GM12892 (cell line): ENCODE data around the gene NPAS2.

ENCODE experiments used
- DNase-seq: peaks from one replicate; pipeline ENCODE4 v3.0.0; 2011; ENCODE audit not compliant: insufficient read length
- FAIRE-seq: peaks from 2 replicates; lab custom pipeline; 2011; peaks lifted over from hg19 to GRCh38; lab: Jason Lieb, UNC
- POLR2A ChIP-seq: IDR thresholded peaks from 2 replicates; pipeline ENCODE4 v1.6.1; 2011; ENCODE audit warnings: low read depth, low read length, control low read depth
- POLR2AphosphoS5 ChIP-seq: IDR thresholded peaks from 2 replicates; pipeline ENCODE4 v1.6.1; 2011; ENCODE audit warnings: low read depth, low read length, control low read depth
- TAF1 ChIP-seq: IDR thresholded peaks from 2 replicates; pipeline ENCODE4 v1.6.1; 2011; ENCODE audit warnings: low read depth, mild to moderate bottlenecking, control low read depth, low read length, borderline replicate concordance

Gene NPAS2

DNA sequence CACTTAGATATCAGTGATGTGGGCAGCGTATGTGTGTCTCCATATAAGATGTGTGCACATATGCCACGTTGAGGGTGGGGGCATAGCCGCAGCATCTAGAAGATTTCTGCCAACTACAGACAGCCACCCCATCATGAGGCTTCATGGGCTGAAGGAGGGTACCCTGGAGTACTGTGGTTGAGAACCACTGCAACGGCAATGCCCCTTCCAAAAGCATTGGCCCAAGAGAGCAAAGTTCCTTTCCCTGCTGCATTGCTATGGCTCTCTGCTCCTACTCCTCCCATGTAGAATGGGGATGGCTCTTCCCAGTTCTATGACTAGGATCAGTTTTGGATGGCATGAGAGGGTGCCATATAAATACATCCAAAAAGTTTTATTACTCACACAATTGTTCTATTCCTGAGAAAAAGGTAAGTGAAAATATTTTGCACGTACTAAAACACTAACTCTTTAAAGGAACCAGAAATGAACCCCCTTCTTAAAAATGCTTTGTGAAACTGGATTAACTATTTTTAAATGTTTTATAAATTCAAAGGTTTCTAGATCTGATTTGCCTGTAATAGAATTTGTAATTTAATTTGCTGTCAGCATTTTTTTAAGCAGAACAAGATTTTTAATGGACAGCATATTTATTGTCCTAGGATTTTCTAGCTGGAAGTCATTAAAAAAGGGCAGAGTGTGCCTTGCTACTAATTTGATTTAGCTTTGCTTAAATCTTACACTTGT is 177.7 kb downstream of the NPAS2 start:
- DNase-seq (no peak), FAIRE-seq (no peak)

DNA sequence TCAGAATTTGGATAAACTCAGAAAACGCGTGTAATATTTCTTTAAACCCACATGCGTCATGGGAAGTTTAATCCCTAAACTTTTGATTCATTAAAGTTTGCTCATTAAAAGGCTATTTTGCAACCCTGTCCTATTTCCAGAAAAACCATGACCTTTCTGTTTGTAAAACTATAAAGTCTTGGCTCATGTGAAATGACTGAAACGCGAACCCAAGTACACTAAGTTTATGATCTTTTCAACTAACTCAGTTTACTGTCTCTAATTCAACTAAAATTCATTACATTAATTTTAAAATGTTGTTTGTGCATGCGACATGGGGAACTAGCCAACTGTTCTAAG is 178.3 kb downstream of the NPAS2 start:
- no peak for TF ChIP-seq POLR2A
- no peak for TF ChIP-seq TAF1
- TF ChIP-seq POLR2AphosphoS5: no peak
- FAIRE-seq (no peak), DNase-seq (no peak)

More for the DNA sequence above, 177.7 kb downstream of the NPAS2 start:
- TF ChIP-seq POLR2A (no peak), TAF1 (no peak), POLR2AphosphoS5 (no peak)

DNA sequence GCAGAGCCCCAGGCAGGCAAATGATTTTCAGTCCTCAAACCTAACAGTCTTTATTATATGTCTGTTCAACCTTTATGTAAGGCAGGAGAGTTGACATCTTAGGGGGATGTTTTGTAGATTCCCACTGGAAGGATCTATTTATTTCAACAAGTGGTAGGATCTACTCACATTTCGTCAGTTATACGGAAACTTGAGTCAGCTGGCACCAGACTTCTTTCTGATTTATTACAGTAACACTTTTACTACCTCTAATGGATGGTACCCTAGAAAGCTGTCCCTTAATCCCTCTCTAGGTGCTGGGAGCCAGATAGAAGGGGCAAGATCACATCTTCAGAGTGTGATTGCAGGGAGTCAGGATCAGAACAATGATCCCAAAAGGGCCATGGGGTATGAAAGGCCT is 180.1 kb downstream of the NPAS2 start:
- TF ChIP-seq TAF1 (no peak), POLR2AphosphoS5 (no peak), POLR2A (no peak)
- FAIRE-seq (no peak), DNase-seq (no peak)

DNA sequence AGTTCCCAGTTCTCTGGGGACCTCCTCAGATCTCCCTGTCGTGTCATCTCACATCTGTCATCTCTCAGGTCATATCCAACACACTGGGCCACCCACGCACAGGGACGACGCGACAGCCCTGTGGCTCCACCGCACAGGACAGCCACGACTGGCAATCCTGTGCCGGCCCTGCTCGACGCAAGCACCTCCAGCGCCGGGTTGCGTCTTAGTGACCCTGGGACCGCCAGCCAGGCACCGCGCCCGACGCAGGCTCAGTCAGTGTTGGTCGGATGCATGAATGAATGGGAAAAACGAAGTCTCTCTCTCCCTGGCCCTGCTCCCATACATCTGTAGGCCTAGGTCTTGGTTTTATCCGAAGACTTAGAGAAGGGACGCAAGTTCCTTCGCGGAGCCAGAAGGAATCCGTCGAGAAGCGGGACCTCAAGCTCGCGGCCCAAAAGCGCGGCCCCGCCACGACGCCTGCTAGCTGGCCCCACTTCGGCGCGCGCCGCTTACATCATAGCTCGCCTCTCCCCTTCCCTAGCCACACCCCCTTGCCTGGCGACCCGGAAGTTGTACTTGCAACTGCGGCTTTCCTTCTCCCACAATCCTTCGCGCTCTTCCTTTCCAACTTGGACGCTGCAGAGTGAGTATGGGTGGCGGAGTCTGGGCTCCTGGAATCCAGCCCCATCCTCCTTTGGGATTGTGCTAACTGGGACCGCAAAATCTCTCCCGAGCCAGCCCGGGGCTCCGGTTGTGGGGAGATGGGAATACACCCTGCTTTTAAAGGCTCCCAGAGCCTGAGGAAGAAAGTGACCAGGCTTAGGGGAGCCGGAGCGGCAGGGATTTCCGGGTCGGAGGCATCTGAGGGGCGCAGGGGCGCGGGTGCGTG is 182.0 kb downstream of the NPAS2 start, which contains the start of gene RPL31:
Gene RPL31 (plus strand): TSS at position 599 of the 871 bp plus-strand sequence. CDS start 413 bp downstream, outside the sequence.
- peak; percentile 98 for DNase-seq
- TF ChIP-seq POLR2AphosphoS5: peak; percentile 99
- peak; percentile 100 for TF ChIP-seq POLR2A
- TF ChIP-seq TAF1: peak; percentile 100
- FAIRE-seq: peak; percentile 92

DNA sequence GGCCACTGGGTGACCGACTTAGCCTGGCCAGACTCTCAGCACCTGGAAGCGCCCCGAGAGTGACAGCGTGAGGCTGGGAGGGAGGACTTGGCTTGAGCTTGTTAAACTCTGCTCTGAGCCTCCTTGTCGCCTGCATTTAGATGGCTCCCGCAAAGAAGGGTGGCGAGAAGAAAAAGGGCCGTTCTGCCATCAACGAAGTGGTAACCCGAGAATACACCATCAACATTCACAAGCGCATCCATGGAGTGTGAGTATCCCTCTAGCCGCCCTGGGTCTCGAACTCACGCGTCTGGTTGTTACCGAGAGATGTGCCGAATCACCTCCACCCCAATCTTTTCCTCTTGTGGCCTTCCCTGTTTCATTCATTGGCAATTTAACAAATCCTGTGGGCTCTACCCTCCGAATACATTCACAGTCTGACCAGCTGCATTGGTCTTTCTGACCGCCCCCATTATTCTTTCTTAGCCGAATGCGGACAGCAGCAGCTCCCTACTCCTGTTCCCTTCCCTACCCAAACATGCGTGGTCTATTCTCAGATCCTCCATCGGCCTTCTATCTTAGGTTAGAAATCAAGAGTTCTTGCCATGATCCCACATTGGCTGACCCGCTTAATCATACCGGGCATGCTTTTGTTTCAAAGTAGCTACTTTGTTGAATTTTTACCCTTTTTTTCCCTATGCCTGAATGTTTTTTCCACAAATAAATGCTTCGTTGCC is 182.8 kb downstream of the NPAS2 start:
- DNase-seq: no peak

DNA sequence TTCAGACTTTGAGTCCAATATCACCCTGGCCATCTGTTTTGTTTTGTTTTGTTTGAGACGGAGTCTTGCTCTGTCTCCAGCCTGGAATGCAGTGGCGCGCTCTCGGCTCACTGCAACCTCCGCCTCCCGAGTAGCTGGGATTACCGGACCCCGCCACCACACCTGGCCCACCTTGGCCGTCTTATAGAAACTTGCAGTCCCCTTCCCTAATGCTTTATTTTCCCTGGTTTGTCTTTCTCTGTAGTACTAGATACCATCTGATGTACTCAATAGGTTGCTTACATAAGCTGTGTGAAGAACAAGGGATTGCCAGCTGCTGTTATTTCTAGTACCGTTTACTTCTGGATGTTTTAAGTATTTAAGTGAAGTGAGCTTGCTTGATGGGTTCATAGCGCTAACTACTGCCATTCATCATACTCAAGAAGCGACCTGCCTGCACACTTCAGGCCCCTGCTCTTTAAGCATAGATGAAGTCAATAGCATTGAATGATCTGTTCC is 183.4 kb downstream of the NPAS2 start:
- no peak for DNase-seq
- no peak for FAIRE-seq
- TF ChIP-seq TAF1: no peak
- no peak for TF ChIP-seq POLR2A
- TF ChIP-seq POLR2AphosphoS5: no peak

More for the DNA sequence above, 182.8 kb downstream of the NPAS2 start:
- FAIRE-seq: no peak
- TF ChIP-seq POLR2A (no peak; the same call in 1 of the 2 replicates), POLR2AphosphoS5 (0 out of 2 replicates have a peak, but pooled peaks have one; percentile 38)

DNA sequence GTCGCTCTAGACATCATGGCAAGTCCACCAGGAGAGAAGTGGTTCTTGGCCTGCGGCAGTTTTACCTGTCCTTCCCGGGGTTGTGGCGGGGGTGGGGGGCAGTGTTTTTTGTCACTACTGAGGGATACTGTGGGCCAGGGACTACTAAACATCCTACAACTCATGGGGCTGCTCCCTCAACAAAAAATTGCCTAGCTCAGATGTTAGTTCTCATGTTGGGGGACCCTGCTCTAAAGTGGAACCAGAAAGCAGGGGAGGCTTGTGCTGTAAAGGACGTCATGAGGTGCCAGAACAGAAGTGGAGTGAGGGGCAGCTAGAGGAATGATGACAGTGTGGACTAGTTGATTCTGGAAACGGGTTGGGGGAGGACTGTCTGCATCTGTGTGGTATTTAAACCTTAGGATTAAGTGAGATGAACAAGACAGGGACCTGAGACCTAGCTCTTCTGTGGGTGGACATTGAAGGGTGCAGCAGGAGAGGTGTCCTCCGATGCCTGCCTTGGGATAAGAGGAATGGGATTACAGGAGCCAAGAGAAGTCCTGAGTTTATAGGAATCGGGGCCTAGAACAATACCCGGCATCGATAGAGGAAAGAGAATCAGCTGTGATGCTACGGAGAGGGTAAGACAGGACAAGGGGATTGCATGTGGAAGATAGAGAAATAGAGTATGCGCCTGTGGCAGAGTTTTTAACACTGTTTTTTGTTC is 184.8 kb downstream of the NPAS2 start:
- DNase-seq (no peak), FAIRE-seq (no peak)
- peak; percentile 45; the same call in 1 of the 2 replicates for TF ChIP-seq POLR2AphosphoS5
- TF ChIP-seq POLR2A: peak; percentile 59; the same call in 1 of the 2 replicates
- no peak for TF ChIP-seq TAF1

DNA sequence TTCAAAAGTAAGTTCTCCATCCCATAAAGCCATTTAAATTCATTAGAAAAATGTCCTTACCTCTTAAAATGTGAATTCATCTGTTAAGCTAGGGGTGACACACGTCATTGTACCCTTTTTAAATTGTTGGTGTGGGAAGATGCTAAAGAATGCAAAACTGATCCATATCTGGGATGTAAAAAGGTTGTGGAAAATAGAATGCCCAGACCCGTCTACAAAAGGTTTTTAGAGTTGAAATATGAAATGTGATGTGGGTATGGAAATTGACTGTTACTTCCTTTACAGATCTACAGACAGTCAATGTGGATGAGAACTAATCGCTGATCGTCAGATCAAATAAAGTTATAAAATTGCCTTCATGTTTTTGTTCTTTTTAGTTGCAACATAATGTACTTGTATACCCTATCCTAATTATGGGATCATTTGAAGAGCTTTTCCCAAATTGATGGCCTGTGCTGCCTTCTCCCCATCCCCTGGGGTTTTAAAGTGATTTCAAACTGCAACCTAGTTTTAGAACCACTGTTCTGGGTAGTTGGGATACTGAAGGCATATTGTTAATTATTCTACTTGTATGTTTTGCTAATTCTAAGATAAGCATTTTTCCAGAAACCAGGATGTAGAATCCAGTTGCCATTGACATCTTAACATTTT is 186.3 kb downstream of the NPAS2 start:
- FAIRE-seq: no peak
- TF ChIP-seq POLR2A (no peak), TAF1 (no peak), POLR2AphosphoS5 (no peak)
- no peak for DNase-seq

DNA sequence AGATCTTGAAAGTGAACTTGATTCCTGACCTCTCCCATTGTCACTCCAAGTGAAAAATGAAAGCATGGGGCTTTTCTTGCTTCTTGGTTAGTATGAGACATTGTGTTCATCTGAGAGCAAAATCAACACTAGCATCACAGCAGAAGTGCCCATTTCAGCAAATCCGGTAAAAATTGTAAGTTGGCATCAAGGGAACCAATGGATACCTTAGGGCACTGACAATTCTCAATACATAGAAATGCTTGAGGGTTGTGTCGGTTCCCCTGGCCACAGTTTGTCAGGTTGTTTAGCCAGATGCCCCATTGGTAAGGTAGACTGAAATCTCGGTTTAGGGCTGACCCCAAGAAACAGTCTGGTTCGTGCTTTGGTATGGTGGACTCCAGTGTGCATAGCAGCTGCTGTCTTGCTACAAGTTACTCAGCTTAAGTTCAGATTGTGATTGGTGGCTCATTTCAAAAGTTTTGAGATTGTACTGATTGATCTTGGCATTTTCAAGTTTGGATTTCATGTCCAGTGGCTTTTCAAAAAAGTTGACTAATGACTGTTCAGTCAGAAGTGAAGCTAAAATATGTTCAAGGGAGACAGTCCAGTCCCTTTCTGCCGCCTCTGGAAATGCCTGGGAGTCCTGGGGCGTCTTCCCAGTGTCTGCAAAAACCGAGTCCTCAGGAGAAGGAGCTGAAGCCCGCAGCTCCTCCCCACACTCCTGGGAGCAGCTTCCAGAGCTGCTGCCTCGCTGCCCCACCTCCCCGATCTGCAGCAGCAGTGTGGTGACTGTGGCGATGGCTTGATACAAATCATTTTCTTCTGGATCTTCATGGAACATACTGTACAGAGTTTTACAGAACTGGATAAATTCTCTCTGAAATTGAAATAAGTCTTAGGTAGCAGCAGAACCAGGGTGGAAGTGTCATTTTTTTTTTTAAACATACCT is 187.7 kb downstream of the NPAS2 start:
- FAIRE-seq (no peak), DNase-seq (no peak)
- TF ChIP-seq POLR2A: peak; percentile 81
- peak; percentile 89 for TF ChIP-seq POLR2AphosphoS5
- no peak for TF ChIP-seq TAF1

DNA sequence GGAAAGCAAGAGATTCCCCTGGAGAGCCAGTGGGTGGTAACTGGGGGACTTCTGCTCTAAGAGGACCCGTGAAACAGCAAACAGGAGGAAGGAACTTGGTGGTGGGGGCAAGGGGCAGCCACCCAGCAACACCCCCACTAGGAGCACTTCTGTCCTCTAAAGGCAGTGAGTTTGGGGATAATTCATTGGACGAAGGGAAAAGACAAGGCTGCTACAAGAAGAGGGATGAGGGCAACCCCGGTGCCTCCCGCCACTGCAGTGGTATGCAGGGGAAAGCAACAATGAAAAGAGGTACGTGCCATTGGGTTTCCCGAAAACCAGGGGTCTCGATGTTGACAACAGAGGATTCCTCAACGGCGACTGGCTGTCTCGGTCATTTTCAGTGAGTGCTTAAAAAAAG is 191.2 kb downstream of the NPAS2 start:
- TF ChIP-seq TAF1: no peak
- TF ChIP-seq POLR2A: no peak
- TF ChIP-seq POLR2AphosphoS5: no peak
- FAIRE-seq (no peak), DNase-seq (no peak)
